ENCODE measurements around the gene LRFN4. TPM values are rescaled to one million over a fixed set of nuclear protein-coding genes. Genes with fewer than 3 reads are reported as not detected.

The LRFN4 gene
- total RNA-seq, 1 donor from 2014 or later = 33.7 TPM

DNA sequence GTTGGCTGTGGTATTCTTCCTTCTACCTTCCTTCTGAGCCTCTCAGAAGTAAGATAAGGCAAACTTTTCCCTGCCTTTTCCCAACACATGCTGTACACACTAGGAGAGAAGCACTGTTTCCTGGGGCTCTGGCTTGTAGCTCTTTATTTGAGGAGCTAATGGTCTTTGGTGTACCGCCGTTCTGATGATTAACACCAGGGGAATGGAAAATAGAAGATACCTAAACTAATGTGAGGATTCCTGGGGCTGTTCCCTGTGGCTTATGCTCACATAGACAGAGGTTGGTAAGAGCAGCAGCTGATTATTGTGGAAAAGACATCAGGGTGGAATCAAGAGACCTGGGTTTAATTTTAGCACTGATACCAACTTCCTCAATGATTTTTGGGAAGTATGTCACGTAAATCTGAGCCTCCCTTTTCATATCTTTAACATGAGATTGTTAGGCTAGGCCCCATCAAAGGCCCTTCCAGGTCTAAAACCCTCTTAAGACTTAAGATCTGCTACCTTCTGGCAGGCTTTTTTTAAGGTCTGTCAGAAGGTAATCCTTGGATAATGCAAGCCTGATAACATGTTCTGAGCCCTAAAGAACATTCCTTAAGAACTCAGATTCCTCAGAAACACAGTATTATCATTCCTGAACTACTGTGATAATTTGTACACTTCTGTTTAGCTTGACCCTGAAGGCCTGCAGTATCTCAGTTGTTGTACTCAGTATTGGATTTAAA is 38.5 kb upstream of the LRFN4 start:
- H3K27ac Mint-ChIP-seq (ENCODE audit: unreplicated experiment) = peak overlapping the region; percentile 36
- H3K4me2 ChIP-seq (ENCODE audit: low read length) = no peak overlapping the region
- peaks cover 5% of the 10 kb centered on the region for H3K36me3 Mint-ChIP-seq (ENCODE audit: low read depth, unreplicated experiment)
- no peaks in the 10 kb centered on the region for H4K20me1 ChIP-seq (ENCODE audit: insufficient read depth, low read length)
- no peaks in the 10 kb centered on the region for H3K9me3 Mint-ChIP-seq (ENCODE audit: unreplicated experiment)
- no peak overlapping the region for H3K9ac ChIP-seq (ENCODE audit: low read length)
- no peak for TF ChIP-seq EZH2 (IDR thresholded peaks at IDR 0.05; ENCODE audit: insufficient read depth, low read length)
- TF ChIP-seq, protein P1, sequence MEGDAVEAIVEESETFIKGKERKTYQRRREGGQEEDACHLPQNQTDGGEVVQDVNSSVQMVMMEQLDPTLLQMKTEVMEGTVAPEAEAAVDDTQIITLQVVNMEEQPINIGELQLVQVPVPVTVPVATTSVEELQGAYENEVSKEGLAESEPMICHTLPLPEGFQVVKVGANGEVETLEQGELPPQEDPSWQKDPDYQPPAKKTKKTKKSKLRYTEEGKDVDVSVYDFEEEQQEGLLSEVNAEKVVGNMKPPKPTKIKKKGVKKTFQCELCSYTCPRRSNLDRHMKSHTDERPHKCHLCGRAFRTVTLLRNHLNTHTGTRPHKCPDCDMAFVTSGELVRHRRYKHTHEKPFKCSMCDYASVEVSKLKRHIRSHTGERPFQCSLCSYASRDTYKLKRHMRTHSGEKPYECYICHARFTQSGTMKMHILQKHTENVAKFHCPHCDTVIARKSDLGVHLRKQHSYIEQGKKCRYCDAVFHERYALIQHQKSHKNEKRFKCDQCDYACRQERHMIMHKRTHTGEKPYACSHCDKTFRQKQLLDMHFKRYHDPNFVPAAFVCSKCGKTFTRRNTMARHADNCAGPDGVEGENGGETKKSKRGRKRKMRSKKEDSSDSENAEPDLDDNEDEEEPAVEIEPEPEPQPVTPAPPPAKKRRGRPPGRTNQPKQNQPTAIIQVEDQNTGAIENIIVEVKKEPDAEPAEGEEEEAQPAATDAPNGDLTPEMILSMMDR (IDR thresholded peaks at IDR 0.05; ENCODE audit: insufficient read depth, low read depth, low read length) = no peak
- no peaks in the 10 kb centered on the region for H3K27me3 ChIP-seq (ENCODE audit: insufficient read depth, low read length)
- H3K9me3 ChIP-seq (ENCODE audit: insufficient read depth, low read depth, low read length) = no peaks in the 10 kb centered on the region
- no peaks in the 10 kb centered on the region for H3K27me3 Mint-ChIP-seq (ENCODE audit: low read depth, unreplicated experiment)
- no peaks in the 10 kb centered on the region for H3K4me1 ChIP-seq (ENCODE audit: insufficient read depth, low read length)
- H3K36me3 ChIP-seq (ENCODE audit: insufficient read depth, low read length) = no peaks in the 10 kb centered on the region
- no peaks in the 10 kb centered on the region for H3K79me2 ChIP-seq (ENCODE audit: insufficient read depth, low read length)
- DNase-seq (ENCODE audit: low read depth) = peak; percentile 60
- no peak overlapping the region for H3K27ac ChIP-seq (ENCODE audit: low read depth, low read length)
- H3K4me3 ChIP-seq (ENCODE audit: insufficient read depth, low read depth, low read length) = no peak overlapping the region
- peaks cover 24% of the 10 kb centered on the region for H3K4me1 Mint-ChIP-seq (ENCODE audit: low read depth, unreplicated experiment)
- no peak overlapping the region for H3K4me3 Mint-ChIP-seq (ENCODE audit: unreplicated experiment)
- no peak overlapping the region for H2AFZ ChIP-seq (ENCODE audit: low read depth, low read length)
- no peak for FAIRE-seq

DNA sequence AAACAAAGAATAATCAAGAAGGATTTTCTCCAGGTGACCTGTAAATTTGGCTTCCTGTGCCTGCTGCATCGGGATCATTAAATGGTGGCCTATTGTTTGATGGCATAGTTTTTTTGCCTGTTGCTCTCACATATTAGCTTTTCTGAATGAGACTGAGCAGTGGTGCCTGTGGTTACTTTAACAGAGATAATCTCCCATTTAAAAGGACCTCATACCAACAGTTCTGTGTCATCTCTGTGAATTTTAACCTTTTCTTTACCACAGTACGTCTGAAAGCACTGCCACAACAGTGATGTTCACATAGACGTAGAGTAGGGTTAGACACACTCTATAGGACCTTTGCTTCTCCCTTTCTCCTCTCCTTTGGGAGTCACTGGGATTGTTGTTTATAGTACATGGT is 36.5 kb upstream of the LRFN4 start:
- no peak for FAIRE-seq
- no peak overlapping the region for H3K9ac ChIP-seq (ENCODE audit: low read length)
- no peak overlapping the region for H3K4me3 ChIP-seq (ENCODE audit: insufficient read depth, low read depth, low read length)
- no peaks in the 10 kb centered on the region for H4K20me1 ChIP-seq (ENCODE audit: insufficient read depth, low read length)
- no peaks in the 10 kb centered on the region for H3K4me1 ChIP-seq (ENCODE audit: insufficient read depth, low read length)
- H3K27ac ChIP-seq (ENCODE audit: low read depth, low read length) = no peak overlapping the region
- Mint-ChIP-seq H3K27me3 (ENCODE audit: low read depth, unreplicated experiment) (no peaks in the 10 kb centered on the region), H3K36me3 (ENCODE audit: low read depth, unreplicated experiment) (peaks cover 2% of the 10 kb centered on the region), H3K9me3 (ENCODE audit: unreplicated experiment) (no peaks in the 10 kb centered on the region), H3K27ac (ENCODE audit: unreplicated experiment) (peak overlapping the region; percentile 70), H3K4me1 (ENCODE audit: low read depth, unreplicated experiment) (peaks cover 24% of the 10 kb centered on the region), H3K4me3 (ENCODE audit: unreplicated experiment) (no peak overlapping the region)
- H3K27me3 ChIP-seq (ENCODE audit: insufficient read depth, low read length) = no peaks in the 10 kb centered on the region
- H3K9me3 ChIP-seq (ENCODE audit: insufficient read depth, low read depth, low read length) = no peaks in the 10 kb centered on the region
- no peaks in the 10 kb centered on the region for H3K36me3 ChIP-seq (ENCODE audit: insufficient read depth, low read length)
- no peak overlapping the region for H2AFZ ChIP-seq (ENCODE audit: low read depth, low read length)
- no peaks in the 10 kb centered on the region for H3K79me2 ChIP-seq (ENCODE audit: insufficient read depth, low read length)
- DNase-seq (ENCODE audit: low read depth) = peak; percentile 30
- TF ChIP-seq EZH2 (IDR thresholded peaks at IDR 0.05; ENCODE audit: insufficient read depth, low read length) = no peak
- TF ChIP-seq, protein P1 (IDR thresholded peaks at IDR 0.05; ENCODE audit: insufficient read depth, low read depth, low read length) = no peak
- H3K4me2 ChIP-seq (ENCODE audit: low read length) = no peak overlapping the region

DNA sequence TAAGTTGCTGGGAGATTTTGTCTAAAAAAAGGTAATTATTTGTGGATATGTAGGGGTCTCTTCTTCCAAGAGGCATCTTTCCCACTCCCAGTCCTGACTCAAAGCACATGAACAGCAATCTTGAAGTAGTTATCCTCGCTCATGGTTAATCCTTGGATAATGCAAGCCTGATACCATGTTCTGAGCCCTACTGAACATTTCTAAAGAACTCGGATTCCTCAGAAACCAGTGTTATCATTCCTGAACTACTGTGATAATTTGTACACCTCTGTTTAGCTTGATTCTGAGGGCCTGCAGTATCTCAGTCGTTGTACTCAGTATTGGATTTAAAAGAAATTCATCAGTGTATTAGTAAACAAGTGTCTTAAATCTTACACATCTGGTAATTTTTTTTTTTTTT is 36.0 kb upstream of the LRFN4 start:
- no peaks in the 10 kb centered on the region for H3K9me3 ChIP-seq (ENCODE audit: insufficient read depth, low read depth, low read length)
- no peaks in the 10 kb centered on the region for H3K79me2 ChIP-seq (ENCODE audit: insufficient read depth, low read length)
- no peak overlapping the region for H3K9ac ChIP-seq (ENCODE audit: low read length)
- no peaks in the 10 kb centered on the region for H3K27me3 ChIP-seq (ENCODE audit: insufficient read depth, low read length)
- no peak for TF ChIP-seq EZH2 (IDR thresholded peaks at IDR 0.05; ENCODE audit: insufficient read depth, low read length)
- TF ChIP-seq, protein P1 (IDR thresholded peaks at IDR 0.05; ENCODE audit: insufficient read depth, low read depth, low read length) = no peak
- no peak overlapping the region for H3K4me2 ChIP-seq (ENCODE audit: low read length)
- no peaks in the 10 kb centered on the region for H3K36me3 ChIP-seq (ENCODE audit: insufficient read depth, low read length)
- Mint-ChIP-seq H3K36me3 (ENCODE audit: low read depth, unreplicated experiment) (peaks cover 2% of the 10 kb centered on the region), H3K9me3 (ENCODE audit: unreplicated experiment) (no peaks in the 10 kb centered on the region), H3K27ac (ENCODE audit: unreplicated experiment) (no peak overlapping the region), H3K27me3 (ENCODE audit: low read depth, unreplicated experiment) (no peaks in the 10 kb centered on the region), H3K4me1 (ENCODE audit: low read depth, unreplicated experiment) (peaks cover 24% of the 10 kb centered on the region), H3K4me3 (ENCODE audit: unreplicated experiment) (no peak overlapping the region)
- no peak overlapping the region for H3K4me3 ChIP-seq (ENCODE audit: insufficient read depth, low read depth, low read length)
- H3K27ac ChIP-seq (ENCODE audit: low read depth, low read length) = no peak overlapping the region
- H3K4me1 ChIP-seq (ENCODE audit: insufficient read depth, low read length) = no peaks in the 10 kb centered on the region
- no peak overlapping the region for H2AFZ ChIP-seq (ENCODE audit: low read depth, low read length)
- H4K20me1 ChIP-seq (ENCODE audit: insufficient read depth, low read length) = no peaks in the 10 kb centered on the region
- DNase-seq (ENCODE audit: low read depth) = no peak
- no peak for FAIRE-seq

Data from astrocyte (in vitro differentiated cells and primary cell).